SKM-1 treated with dmso at 0.1 percent for 144 hours (cell line): ENCODE measurements around the gene ANK3.
A peak's percentile ranks its signal among the peaks of the same experiment; 100 is the strongest.

Source experiments
- DNase-seq: peaks from one replicate; lab custom pipeline; 2025; ENCODE audit not compliant: unreplicated experiment; lab: John Stamatoyannopoulos, UW

ANK3 gene

GRCh38 chr10:60107308-60107976 lies 282.2 kb downstream of the ANK3 start:
- no peak for DNase-seq

- DNase-seq = no peak
These were observed 284.4 kb downstream of the ANK3 start for GRCh38 chr10:60105295-60105695.

- DNase-seq = no peak
These were observed 287.9 kb downstream of the ANK3 start for GRCh38 chr10:60101821-60102220.

GRCh38 chr10:60099998-60100747 lies 289.5 kb downstream of the ANK3 start:
- DNase-seq = peak; percentile 37

- DNase-seq = peak; percentile 8
These were observed 290.7 kb downstream of the ANK3 start for GRCh38 chr10:60098677-60099601.

- DNase-seq = no peak
These were observed 292.7 kb downstream of the ANK3 start for GRCh38 chr10:60096761-60097513.

GRCh38 chr10:60093317-60093716 lies 296.4 kb downstream of the ANK3 start:
- DNase-seq = peak; percentile 13

GRCh38 chr10:60086862-60087261 lies 302.8 kb downstream of the ANK3 start:
- no peak for DNase-seq

GRCh38 chr10:60086421-60086820 lies 303.3 kb downstream of the ANK3 start:
- no peak for DNase-seq

- no peak for DNase-seq
These were observed 306.8 kb downstream of the ANK3 start for GRCh38 chr10:60082744-60083344.

GRCh38 chr10:60082341-60082740 lies 307.3 kb downstream of the ANK3 start:
- no peak for DNase-seq

GRCh38 chr10:60073781-60074656 lies 315.7 kb downstream of the ANK3 start:
- DNase-seq = no peak

GRCh38 chr10:60073397-60073780 lies 316.3 kb downstream of the ANK3 start:
- no peak for DNase-seq

GRCh38 chr10:60069311-60069710 lies 320.4 kb downstream of the ANK3 start:
- no peak for DNase-seq

- no peak for DNase-seq
These were observed 339.3 kb downstream of the ANK3 start for GRCh38 chr10:60050366-60050765.

GRCh38 chr10:60048091-60048501 lies 341.6 kb downstream of the ANK3 start:
- DNase-seq = no peak

- DNase-seq = no peak
These were observed 344.1 kb downstream of the ANK3 start for GRCh38 chr10:60045571-60045970.

GRCh38 chr10:60044971-60045370 lies 344.7 kb downstream of the ANK3 start:
- no peak for DNase-seq

- no peak for DNase-seq
These were observed 345.4 kb downstream of the ANK3 start for GRCh38 chr10:60044242-60044641.
